RPMI8226 (cell line): ENCODE results near the gene TGM5.
"Not testable (repeated sequence)": the region's sequence is repeated elsewhere in the genome, so short reads cannot be mapped to it uniquely, and the experiment has no call there.

Experiments
- DNase-seq: peaks from one replicate; pipeline ENCODE4 v3.0.0-alpha.2; 2015

The TGM5 gene

DNA sequence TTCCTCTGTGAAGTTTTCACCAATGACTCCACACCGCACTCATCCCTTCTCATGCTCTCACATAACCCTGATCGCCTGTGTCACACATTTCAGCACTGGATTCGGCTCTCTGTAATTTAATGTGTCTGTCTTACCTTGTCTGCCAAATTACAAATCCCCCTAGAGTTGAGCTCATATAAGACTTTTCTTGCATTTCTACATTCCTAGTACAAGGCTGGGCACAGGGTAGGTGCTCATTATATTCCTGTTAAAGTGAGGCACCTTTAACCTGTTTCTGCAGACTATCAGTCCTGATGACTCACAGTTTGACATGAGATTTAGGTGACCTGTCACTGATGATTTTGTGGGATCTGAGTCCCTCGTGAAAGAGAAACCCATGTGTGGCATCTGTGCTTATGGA, 22.6 kb downstream of the TGM5 start:
- no peak for DNase-seq

GRCh38 chr15:43243020-43243645, 23.6 kb downstream of the TGM5 start:
- DNase-seq: no peak

DNA sequence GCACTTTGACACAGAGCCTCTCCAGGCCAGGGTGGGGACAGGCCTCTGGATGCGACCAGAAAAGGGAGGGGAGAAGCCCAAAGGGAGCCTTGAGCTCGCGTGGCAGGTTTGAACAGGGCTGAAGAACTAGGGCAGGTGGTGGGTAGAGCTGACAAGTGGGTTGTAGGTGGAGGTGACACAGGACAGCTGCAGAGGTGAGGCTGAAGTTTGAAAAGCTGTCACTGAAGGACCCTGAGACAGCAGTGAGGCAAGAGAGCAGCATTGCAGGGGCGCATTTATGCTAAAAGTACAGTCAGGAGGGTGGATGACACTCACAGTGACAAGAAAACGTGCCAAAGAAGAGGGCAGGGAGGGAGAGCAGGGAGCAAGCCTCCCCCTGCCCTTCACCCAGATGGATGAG, 24.1 kb downstream of the TGM5 start:
- no peak for DNase-seq

DNA sequence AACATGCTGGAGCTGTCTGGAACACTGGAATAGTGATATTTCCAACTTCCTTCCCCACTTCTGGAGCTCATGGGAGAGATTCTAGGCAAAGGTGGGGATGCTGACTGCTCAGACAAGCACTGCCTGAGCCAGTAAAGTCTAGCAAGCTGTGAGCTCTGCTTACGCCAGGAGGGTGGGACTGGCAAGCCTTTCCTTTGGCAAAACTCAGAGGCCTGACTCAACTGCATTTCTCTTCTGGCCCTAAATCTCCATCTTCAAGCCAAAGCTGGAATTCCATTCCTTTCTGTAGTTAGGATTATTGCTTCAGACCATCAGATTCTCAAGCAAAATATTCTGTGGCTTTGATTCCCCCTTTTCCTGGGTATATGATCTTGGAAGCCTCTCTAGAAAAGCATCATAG, 25.6 kb downstream of the TGM5 start:
- DNase-seq: no peak

DNA sequence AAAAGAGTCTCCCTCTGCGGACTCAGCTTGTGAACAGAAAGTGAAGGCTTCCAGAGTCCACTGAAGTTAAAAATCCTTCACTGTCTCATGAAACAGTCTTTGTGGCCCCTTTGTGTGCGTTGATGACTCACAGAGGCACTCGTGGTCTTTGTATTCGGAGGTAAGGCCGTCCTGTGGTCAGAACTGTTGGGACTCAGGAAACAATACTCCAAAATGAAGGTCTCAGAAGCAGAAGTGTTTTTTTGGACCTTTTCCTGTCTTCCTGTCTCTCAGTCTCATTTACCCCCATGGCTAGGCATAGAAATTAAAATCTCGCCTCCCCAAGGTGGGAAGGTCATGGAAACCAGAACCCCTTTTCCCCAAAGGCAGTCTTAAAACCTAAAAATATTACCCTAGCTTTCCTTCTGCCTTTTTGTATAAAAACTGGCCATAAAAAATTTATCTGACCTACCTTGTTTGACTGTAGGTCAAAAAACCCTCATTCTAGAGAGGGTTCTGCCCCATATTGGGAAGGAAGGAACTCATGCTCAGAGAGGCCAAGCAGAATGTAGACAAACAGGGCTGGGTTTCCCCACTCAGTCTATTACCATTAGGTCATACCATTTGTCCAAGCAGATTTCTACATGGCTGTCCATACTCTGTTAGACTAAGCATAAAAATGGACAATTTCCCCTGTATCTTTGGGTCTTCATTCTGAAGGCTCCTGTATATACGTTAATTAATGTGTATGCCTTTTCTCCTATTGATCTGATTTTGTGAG, 26.8 kb downstream of the TGM5 start:
- DNase-seq: no peak

DNA sequence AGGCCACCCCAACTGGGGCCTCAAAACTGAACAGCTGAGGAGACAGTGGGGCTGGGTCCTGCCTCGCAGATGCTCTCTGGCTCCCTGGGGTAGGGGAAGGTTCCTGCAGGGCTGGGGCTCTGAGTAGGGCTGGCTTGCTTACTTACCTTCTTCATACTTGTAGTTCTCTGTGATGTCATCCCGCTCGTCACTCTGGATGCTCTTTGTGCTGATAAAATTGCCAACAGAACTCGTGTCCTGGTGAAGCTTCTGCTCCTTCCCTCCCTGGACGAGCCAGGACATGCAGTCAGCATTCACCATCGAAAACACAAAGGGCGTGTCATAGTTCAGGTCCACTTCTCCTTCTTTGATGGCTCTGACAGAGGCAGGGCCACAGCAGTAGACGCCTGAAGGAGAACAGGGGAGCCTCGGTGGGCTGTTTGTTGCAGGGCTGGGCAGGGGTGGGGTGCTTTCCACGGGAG, 28.0 kb downstream of the TGM5 start:
- DNase-seq: no peak

DNA sequence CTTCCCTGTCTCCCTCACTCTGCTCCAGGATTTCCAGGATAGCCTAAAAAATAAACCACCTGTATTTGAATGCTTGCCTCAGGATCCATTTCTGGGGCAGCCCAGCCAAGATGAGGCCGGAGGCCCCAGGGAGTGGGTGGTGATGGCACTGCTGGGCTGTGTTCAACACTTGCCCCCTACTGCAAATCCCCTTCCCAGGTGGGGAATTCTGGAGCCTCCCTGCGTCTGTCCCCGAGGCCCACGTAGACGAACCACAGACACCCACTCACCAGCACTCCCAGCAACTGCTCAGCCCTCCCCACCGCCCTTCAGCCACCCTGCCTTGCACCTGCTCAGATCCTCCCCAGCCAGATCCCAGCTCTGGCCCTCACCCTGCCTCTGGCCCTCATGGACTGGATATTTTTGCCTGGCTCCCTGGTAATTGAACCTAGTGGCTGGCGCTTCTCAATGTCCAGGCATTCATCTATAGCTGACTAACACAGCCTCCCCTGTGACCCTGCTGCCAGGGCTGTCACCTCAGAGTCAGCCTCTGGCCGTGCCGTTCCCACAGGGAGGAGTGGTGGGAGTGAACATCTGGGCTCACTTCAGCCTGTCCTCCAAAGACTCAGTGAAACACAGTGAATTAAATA, 28.8 kb downstream of the TGM5 start:
- no peak for DNase-seq

DNA sequence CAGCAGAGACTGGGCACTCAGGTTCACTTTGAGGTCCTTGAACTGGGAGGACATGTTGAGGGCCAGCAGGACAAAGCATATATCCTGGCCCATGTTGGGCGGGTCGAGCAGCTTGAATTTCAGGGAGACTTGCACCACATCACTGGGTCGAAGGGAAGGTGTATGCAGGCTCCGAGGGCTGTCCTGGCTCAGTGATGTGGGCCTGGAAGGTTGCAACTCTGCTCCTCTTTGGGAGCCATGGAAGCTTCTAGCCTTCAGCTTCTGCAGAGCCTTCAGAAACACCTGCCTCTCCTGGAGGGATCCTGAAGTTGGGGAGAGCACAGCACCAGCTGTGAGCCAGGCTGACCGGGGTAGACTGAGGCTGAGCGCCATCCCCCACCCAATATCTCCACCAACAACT, 31.2 kb downstream of the TGM5 start:
- no peak for DNase-seq

- DNase-seq: no peak
Measured at GRCh38 chr15:43232289-43232874, 34.3 kb downstream of the TGM5 start.

GRCh38 chr15:43230640-43231115, 36.0 kb downstream of the TGM5 start:
- no peak for DNase-seq

DNA sequence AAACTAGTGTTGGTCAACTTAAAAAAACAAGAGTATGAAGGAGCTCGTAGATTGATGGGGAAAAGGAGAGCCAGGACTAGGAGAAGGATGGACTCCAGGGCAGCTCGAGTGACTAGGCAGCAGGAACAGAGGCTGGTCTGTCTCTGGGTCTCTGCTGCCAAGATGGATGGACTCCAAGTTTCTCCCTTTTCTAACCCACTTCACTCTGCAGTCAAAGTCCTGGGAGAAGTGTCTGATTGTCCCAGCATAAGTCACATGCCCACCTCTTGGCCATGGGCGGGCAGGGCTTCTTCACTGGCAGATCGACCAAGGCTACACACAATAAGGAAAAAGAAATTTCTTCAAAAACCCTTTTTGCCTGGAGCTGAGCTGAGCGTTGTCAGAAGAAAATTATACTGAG, 36.8 kb downstream of the TGM5 start:
- no peak for DNase-seq

DNA sequence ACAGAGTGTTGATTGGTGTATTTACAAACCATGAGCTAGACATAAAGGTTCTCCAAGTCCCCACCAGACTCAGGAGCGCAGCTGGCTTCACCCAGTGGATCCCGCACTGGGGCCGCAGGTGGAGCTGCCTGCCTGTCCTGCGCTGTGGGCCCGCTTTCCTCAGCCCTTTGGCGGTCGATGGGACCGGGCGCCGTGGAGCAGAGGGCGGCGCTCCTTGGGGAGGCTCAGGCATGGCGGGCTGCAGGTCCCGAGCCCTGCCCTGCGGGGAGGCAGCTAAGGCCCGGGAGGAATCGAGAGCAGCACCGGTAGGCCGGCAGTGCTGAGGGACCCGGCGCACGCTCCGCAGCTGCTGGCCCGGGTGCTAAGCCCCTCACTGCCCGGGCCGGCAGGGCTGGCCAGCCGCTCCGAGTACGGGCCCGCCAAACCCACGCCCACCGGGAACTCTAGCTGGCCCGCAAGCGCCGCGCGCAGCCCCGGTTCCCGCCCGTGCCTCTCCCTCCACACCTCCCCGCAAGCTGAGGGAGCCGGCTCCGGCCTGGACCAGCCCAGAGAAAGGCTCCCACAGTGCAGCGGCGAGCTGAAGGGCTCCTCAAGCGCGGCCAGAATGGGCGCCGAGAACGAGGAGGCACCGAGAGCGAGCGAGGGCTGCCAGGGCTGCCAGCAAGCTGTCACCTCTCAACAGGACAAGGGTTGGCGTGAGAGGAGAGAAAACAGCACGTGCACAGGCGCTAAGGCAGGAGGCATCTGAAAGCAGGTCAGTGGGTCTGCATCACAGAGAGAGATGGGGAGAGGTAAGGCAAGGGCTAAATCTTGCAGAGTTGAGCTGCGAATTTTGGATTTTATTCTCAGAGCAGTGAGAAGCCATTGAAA, 40.1 kb downstream of the TGM5 start:
- no peak for DNase-seq

DNA sequence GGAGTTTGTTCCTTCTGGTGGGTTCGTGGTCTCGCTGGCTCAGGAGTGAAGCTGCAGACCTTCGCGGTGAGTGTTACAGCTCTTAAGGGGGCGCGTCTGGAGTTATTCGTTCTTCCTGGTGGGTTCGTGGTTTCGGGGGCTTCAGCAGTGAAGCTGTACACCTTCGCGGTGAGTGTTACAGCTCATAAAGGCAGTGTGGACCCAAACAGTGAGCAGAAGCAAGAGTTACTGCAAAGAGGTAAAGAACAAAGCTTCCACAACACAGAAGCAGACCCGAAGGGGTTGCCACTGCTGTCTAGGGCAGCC, 40.8 kb downstream of the TGM5 start:
- not testable (repeated sequence) for DNase-seq

GRCh38 chr15:43225201-43225949, 41.4 kb downstream of the TGM5 start:
- DNase-seq: peak; percentile 69

- no peak for DNase-seq
Measured at GRCh38 chr15:43221422-43221821, 45.3 kb downstream of the TGM5 start.

DNA sequence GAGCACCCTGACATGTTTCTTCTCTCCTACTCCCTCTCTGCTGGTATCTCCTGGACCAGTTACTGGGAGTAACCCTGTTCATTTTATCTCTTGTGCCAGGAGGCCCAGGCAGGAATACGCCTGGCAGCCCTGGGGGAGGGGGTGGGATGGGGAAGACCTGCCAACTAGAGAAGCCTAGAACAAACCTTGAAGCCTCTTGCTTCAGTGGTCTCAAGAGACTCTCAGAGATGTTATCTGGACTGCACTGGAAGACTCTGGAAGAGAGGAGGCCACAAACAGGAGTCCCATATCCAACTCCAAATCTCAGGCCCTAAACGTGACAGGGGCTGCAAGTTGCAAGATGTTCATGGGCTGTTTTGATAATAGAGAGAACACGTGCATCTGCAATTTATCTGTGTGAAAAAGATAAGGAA, 45.7 kb downstream of the TGM5 start, which contains the start of gene EPB42:
Gene EPB42, minus strand, starts transcription at position 28 of the 413 bp plus-strand sequence. CDS start 193 bp downstream, outside the sequence.
- no peak for DNase-seq

GRCh38 chr15:43219929-43220928, 46.5 kb downstream of the TGM5 start:
- no peak for DNase-seq

DNA sequence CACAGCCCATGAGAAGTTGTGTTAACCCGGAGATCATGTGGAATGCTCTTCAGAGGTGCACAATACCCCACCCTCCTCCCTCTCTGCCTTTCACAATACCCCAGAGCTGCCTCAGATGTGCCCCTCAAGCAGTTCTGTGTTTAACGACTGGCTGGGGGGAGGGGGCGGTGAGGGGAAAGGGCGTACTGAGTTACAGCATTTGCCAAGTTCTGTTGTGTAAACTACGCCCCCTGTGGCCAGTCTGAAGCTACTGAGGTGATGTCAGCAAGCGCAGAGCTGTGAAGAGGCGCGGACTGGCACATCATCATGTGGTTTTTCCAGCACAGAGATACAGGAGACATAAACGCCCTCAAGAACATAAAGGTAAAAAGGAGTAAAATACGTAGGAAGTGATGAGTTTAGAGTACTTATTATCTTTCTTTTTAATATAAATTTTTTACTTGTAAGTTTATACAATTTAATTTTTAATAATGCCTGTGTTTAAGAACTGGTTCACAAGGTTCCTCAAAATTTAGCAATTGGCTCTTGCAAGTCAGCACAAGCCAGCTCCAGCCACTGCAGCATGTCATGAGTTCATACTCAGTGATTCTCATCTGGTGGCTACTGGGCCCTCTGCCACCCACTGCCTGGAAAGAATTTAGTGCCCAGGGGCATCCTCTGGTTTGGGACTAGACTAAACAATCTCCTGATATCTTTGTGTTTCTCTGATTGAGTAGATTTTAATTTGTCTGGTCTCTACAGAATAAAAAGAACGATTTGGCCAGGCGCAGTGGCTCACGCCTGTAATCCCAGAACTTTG, 47.6 kb downstream of the TGM5 start:
- no peak for DNase-seq

DNA sequence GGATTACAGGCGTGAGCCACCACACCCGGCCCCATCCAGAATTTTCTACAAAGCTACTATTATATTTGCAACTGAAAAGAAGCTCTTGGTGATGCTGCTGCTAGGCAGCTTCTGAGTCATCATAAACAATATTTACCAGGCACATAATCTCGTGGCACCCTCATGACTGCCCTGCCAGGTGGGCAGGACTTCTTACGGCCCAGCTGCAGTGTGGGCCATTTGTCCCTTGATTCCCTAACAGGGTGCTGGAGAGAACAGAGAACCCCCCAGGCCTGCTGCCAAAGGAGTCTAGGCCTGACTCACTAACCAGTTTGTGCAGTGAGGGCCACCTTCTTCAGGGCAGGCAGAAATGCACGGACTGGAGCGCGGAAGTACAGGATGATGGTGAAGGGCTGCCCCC, 50.8 kb downstream of the TGM5 start:
- no peak for DNase-seq
